Spleen (tissue), 7 donors: ENCODE measurements around the gene SLC52A1.
"Not testable (repeated sequence)": the region's sequence is repeated elsewhere in the genome, so short reads cannot be mapped to it uniquely, and the experiment has no call there.

Experiments
- CTCF ChIP-seq, 11 experiments: fragments of 200-600 bp in 7 of 11; fragments of 450-650 bp in 4 of 11; sonication (generic) in 4 of 11; IDR thresholded peaks in 8 of 11; conservative IDR thresholded peaks in 3 of 11; 1 replicate in 7 of 11; 2 replicates in 4 of 11; pipeline versions ENCODE4 v1.4.0 to v1.8.0; 2016 to 2021; ENCODE audit warnings: antibody characterized with exemption in 11 of 11, inconsistent platforms in 4 of 11, mild to moderate bottlenecking in 1 of 11
- POLR2A ChIP-seq, 3 donors: fragments of 450-650 bp; IDR thresholded peaks; one replicate each; pipeline ENCODE4 v1.5.1; 2017; ENCODE audit warnings: antibody characterized with exemption in 3 of 3, mild to moderate bottlenecking in 1 of 3
- donor health status: DM: no; HTN: no; CAD: no; lungs with moderate emphysema.
- donor health status: DM: no; HTN: no; CAD: no.
- donor health status: DM: no; HTN: no; CAD: no.

GRCh38 chr17:5030168-5030567, 5.1 kb downstream of the SLC52A1 start:
- TF ChIP-seq POLR2A (IDR thresholded peaks at IDR 0.05); CTCF (IDR thresholded peaks at IDR 0.05 in 8 of 11, conservative IDR thresholded peaks at IDR 0.05 in 3 of 11): not testable (repeated sequence)
